GM12878 (cell line): ENCODE data around the gene MBD3L5. TPM values are rescaled to one million over a fixed set of nuclear protein-coding genes. Genes with fewer than 3 reads are reported as not detected.

Source experiments
- BHLHE40 ChIP-seq, 2 experiments: fragments of 450-650 bp in 1 of 2; IDR thresholded peaks; 2 replicates each; pipeline ENCODE4 v1.6.1; 2011 to 2017; ENCODE audit warnings: low read depth in 2 of 2, borderline replicate concordance in 1 of 2, improper control_type of control experiment in 1 of 2, low read length in 1 of 2, mild to moderate bottlenecking in 1 of 2
- CBX5 ChIP-seq: sonication (generic); IDR thresholded peaks from 2 replicates; pipeline ENCODE4 v1.6.1; 2016; ENCODE audit warnings: low read depth, moderate library complexity, mild to moderate bottlenecking, inconsistent platforms
- CREM ChIP-seq: IDR thresholded peaks from 2 replicates; pipeline ENCODE4 v1.6.1; 2014; ENCODE audit warnings: antibody characterized with exemption, low read depth
- EGR1 ChIP-seq, 2 experiments: IDR thresholded peaks; 1 replicate in 1 of 2; 2 replicates in 1 of 2; pipeline ENCODE4 v1.6.1; 2011 to 2012; ENCODE audit warnings: low read depth in 2 of 2, low read length in 2 of 2, borderline replicate concordance in 1 of 2, mild to moderate bottlenecking in 1 of 2, moderate library complexity in 1 of 2
- EP300 ChIP-seq, 2 experiments: fragments of 150-350 bp in 1 of 2; IDR thresholded peaks; 2 replicates each; pipeline ENCODE4 v1.6.1; 2011 to 2012; ENCODE audit warnings: low read depth in 2 of 2, low read length in 2 of 2, borderline replicate concordance in 1 of 2, improper control_type of control experiment in 1 of 2, inconsistent platforms in 1 of 2; ENCODE audit not compliant: control insufficient read depth in 1 of 2
- KDM1A ChIP-seq: fragments of 200-600 bp; sonication (generic); IDR thresholded peaks from 2 replicates; pipeline ENCODE4 v1.6.1; 2016; ENCODE audit warnings: borderline replicate concordance
- NBN ChIP-seq: fragments of 450-650 bp; IDR thresholded peaks from 2 replicates; pipeline ENCODE4 v1.6.1; 2016
- SREBF1 ChIP-seq: IDR thresholded peaks from 2 replicates; pipeline ENCODE4 v1.6.1; 2012; ENCODE audit warnings: mild to moderate bottlenecking, low read length
- SRF ChIP-seq, 2 experiments: IDR thresholded peaks; 2 replicates each; pipeline ENCODE4 v1.6.1; 2011; ENCODE audit warnings: low read depth in 2 of 2, low read length in 2 of 2, mild to moderate bottlenecking in 1 of 2, moderate library complexity in 1 of 2
- SUPT20H ChIP-seq: IDR thresholded peaks from 2 replicates; pipeline ENCODE4 v1.6.1; 2011; ENCODE audit warnings: low read depth, mild to moderate bottlenecking, low read length, moderate library complexity, borderline replicate concordance; ENCODE audit not compliant: control insufficient read depth
- TAF1 ChIP-seq: IDR thresholded peaks from 2 replicates; pipeline ENCODE4 v1.6.1; 2011; ENCODE audit warnings: mild to moderate bottlenecking, low read depth, low read length, borderline replicate concordance
- polyA plus RNA-seq, 11 experiments: library from polyadenylated mRNA; depleted of rRNA in 4 of 11; unstranded in 6 of 11; stranded (reverse) in 5 of 11; fragments of >200 nt; fragmentation: Nextera tagmentation in 4 of 11; fragmentation: Illumina TruSeq in 1 of 11; extraction: Ambion mirVana in 4 of 11; extraction: Trizol in 1 of 11; gene quantifications; 1 replicate in 1 of 11; 2 replicates in 10 of 11; pipeline versions ENCODE4 v1.2.1 to v1.2.3, GENCODE V29; 2011 to 2016; ENCODE audit warnings: inconsistent platforms in 2 of 11, missing spikeins in 2 of 11, low read depth in 1 of 11
- total RNA-seq, 4 experiments: library from RNA; depleted of rRNA in 3 of 4; stranded (reverse); fragments of >200 nt in 3 of 4; fragmentation: Illumina TruSeq in 1 of 4; extraction: Trizol in 1 of 4; gene quantifications; 2 replicates each; pipeline versions ENCODE4 v1.2.1 to v1.2.3, GENCODE V29; 2013 to 2021
- TF ChIP-seq, protein P1 (sequence below): IDR thresholded peaks from 2 replicates; pipeline ENCODE4 v1.6.1; 2011; ENCODE audit warnings: borderline replicate concordance, low read depth, mild to moderate bottlenecking, moderate library complexity, mixed read lengths, low read length; ENCODE audit not compliant: insufficient read depth; ENCODE audit errors: extremely low read length
- TF ChIP-seq, protein P2 (sequence below): IDR thresholded peaks from 2 replicates; pipeline ENCODE4 v1.6.1; 2012; ENCODE audit warnings: improper control_type of control experiment, low read depth, low read length; ENCODE audit not compliant: insufficient replicate concordance
- TF ChIP-seq, protein P3 (sequence below): fragments of 150-350 bp; IDR thresholded peaks from 2 replicates; pipeline ENCODE4 v1.6.1; 2016; ENCODE audit warnings: low read depth, low read length
- TF ChIP-seq, protein P4 (sequence below): IDR thresholded peaks from 2 replicates; pipeline ENCODE4 v1.6.1; 2011; ENCODE audit warnings: low read depth, low read length, improper control_type of control experiment, borderline replicate concordance

MBD3L5 gene
- total and polyA plus RNA-seq, 10 of the 15 experiments (the other 5 are each of a cell fraction or from before 2014, with no cell fraction given) = not detected

DNA sequence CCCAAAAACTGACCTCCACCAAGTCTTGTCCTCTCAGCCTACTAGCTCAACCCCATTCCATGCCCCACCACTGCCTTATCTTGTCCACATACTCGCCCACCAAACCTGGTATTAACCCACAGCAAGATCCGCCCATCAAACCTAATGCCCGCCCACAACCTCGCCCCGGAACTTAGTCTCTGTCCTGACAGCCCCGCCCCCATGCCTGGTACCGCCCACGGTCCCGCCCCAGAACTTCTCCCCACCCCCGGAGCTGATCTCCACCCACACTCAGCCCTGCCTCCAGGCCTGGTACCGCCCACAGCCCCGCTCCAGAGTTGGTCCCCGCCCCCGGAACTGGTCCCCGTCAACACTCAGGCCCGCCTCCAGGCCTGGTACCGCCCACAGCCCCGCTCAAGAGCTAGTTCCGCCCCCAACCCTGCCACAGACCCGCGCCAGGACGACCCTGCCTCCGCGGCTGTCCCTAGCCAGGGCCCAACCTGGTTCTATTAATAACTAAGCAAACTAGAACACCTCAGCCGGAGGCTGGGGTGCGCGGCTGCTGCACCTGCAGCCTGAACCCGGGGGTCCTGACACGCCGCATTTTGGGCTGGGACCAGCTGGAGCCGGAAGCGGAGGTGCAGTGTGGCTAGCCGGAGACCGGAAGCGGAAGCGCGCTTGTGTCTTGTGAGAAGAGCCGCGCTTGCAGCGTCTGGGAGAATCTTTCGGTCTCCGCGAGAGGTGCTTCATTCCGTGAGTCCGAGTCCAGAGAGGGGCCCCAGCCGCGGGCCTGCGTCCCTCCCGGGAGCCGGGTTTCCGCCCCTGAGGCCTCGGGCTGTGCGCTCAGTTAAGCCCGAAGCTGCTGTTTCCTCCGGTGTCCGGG, 38.9 kb downstream of the MBD3L5 start, which contains the start of gene ZNF557 (continued):
- TF ChIP-seq NBN = peak; percentile 72
- peak; percentile 31; the same call in 1 of the 2 replicates for TF ChIP-seq SREBF1
- peak; percentile 14 to 50; a peak in 1 of 4 replicates for TF ChIP-seq SRF (IDR thresholded peaks at IDR 0.05; ENCODE audit: low read depth in 2 of 2, low read length in 2 of 2)
- TF ChIP-seq CBX5 = no peak
- no peak for TF ChIP-seq KDM1A
- TF ChIP-seq, protein P1, sequence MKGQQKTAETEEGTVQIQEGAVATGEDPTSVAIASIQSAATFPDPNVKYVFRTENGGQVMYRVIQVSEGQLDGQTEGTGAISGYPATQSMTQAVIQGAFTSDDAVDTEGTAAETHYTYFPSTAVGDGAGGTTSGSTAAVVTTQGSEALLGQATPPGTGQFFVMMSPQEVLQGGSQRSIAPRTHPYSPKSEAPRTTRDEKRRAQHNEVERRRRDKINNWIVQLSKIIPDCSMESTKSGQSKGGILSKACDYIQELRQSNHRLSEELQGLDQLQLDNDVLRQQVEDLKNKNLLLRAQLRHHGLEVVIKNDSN = no peak
- TF ChIP-seq, protein P2, sequence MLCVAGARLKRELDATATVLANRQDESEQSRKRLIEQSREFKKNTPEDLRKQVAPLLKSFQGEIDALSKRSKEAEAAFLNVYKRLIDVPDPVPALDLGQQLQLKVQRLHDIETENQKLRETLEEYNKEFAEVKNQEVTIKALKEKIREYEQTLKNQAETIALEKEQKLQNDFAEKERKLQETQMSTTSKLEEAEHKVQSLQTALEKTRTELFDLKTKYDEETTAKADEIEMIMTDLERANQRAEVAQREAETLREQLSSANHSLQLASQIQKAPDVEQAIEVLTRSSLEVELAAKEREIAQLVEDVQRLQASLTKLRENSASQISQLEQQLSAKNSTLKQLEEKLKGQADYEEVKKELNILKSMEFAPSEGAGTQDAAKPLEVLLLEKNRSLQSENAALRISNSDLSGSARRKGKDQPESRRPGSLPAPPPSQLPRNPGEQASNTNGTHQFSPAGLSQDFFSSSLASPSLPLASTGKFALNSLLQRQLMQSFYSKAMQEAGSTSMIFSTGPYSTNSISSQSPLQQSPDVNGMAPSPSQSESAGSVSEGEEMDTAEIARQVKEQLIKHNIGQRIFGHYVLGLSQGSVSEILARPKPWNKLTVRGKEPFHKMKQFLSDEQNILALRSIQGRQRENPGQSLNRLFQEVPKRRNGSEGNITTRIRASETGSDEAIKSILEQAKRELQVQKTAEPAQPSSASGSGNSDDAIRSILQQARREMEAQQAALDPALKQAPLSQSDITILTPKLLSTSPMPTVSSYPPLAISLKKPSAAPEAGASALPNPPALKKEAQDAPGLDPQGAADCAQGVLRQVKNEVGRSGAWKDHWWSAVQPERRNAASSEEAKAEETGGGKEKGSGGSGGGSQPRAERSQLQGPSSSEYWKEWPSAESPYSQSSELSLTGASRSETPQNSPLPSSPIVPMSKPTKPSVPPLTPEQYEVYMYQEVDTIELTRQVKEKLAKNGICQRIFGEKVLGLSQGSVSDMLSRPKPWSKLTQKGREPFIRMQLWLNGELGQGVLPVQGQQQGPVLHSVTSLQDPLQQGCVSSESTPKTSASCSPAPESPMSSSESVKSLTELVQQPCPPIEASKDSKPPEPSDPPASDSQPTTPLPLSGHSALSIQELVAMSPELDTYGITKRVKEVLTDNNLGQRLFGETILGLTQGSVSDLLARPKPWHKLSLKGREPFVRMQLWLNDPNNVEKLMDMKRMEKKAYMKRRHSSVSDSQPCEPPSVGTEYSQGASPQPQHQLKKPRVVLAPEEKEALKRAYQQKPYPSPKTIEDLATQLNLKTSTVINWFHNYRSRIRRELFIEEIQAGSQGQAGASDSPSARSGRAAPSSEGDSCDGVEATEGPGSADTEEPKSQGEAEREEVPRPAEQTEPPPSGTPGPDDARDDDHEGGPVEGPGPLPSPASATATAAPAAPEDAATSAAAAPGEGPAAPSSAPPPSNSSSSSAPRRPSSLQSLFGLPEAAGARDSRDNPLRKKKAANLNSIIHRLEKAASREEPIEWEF = no peak
- peak; percentile 11; the same call in 1 of the 2 replicates for TF ChIP-seq CREM
- peak; percentile 95 for TF ChIP-seq TAF1
- no peak for TF ChIP-seq SUPT20H
- TF ChIP-seq, protein P3, sequence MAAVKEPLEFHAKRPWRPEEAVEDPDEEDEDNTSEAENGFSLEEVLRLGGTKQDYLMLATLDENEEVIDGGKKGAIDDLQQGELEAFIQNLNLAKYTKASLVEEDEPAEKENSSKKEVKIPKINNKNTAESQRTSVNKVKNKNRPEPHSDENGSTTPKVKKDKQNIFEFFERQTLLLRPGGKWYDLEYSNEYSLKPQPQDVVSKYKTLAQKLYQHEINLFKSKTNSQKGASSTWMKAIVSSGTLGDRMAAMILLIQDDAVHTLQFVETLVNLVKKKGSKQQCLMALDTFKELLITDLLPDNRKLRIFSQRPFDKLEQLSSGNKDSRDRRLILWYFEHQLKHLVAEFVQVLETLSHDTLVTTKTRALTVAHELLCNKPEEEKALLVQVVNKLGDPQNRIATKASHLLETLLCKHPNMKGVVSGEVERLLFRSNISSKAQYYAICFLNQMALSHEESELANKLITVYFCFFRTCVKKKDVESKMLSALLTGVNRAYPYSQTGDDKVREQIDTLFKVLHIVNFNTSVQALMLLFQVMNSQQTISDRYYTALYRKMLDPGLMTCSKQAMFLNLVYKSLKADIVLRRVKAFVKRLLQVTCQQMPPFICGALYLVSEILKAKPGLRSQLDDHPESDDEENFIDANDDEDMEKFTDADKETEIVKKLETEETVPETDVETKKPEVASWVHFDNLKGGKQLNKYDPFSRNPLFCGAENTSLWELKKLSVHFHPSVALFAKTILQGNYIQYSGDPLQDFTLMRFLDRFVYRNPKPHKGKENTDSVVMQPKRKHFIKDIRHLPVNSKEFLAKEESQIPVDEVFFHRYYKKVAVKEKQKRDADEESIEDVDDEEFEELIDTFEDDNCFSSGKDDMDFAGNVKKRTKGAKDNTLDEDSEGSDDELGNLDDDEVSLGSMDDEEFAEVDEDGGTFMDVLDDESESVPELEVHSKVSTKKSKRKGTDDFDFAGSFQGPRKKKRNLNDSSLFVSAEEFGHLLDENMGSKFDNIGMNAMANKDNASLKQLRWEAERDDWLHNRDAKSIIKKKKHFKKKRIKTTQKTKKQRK = no peak
- TF ChIP-seq, protein P4, sequence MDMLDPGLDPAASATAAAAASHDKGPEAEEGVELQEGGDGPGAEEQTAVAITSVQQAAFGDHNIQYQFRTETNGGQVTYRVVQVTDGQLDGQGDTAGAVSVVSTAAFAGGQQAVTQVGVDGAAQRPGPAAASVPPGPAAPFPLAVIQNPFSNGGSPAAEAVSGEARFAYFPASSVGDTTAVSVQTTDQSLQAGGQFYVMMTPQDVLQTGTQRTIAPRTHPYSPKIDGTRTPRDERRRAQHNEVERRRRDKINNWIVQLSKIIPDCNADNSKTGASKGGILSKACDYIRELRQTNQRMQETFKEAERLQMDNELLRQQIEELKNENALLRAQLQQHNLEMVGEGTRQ = no peak
- TF ChIP-seq EP300 (IDR thresholded peaks at IDR 0.05; ENCODE audit: borderline replicate concordance in 1 of 2, control insufficient read depth in 1 of 2, low read depth in 2 of 2, low read length in 2 of 2) = no peak
- TF ChIP-seq EGR1 (IDR thresholded peaks at IDR 0.05; ENCODE audit: borderline replicate concordance in 1 of 2, low read depth in 2 of 2, low read length in 2 of 2) = peak in 1 of 2 experiments; percentile 89; a peak in 2 of 3 replicates
- peak in 1 of 2 experiments; percentile 50; a peak in 1 of 4 replicates for TF ChIP-seq BHLHE40 (IDR thresholded peaks at IDR 0.05; ENCODE audit: borderline replicate concordance in 1 of 2, low read depth in 2 of 2, low read length in 1 of 2)
